Liver (tissue), 3 donors: ENCODE data around the gene PATE1.

Experiments
- ATF3 ChIP-seq: IDR thresholded peaks from 2 replicates; pipeline ENCODE4 v1.6.1; 2016; ENCODE audit warnings: antibody characterized with exemption
- CTCF ChIP-seq: fragments of 150-350 bp; IDR thresholded peaks from 2 replicates; pipeline ENCODE4 v1.5.1; 2017; ENCODE audit warnings: improper control_type of control experiment, low read depth, low read length; ENCODE audit not compliant: missing input control
- SP1 ChIP-seq: IDR thresholded peaks from 2 replicates; pipeline ENCODE4 v1.6.1; 2018; ENCODE audit warnings: antibody characterized with exemption, mild to moderate bottlenecking
- TAF1 ChIP-seq: conservative IDR thresholded peaks from 2 replicates; pipeline ENCODE4 v1.6.1; 2016; ENCODE audit warnings: antibody characterized with exemption, mild to moderate bottlenecking
- YY1 ChIP-seq: IDR thresholded peaks from 2 replicates; pipeline ENCODE4 v1.6.1; 2016; ENCODE audit warnings: antibody characterized with exemption, mild to moderate bottlenecking
- donor health status: healthy.
- donor health status: healthy.

- no peak for TF ChIP-seq CTCF
- TF ChIP-seq YY1: no peak
- no peak for TF ChIP-seq SP1
- TF ChIP-seq ATF3: no peak
- no peak for TF ChIP-seq TAF1
Observed at GRCh38 chr11:125701018-125701610, 45.0 kb upstream of the PATE1 start.
